ENCODE results near the gene AP1G2. TPM values are rescaled to one million over a fixed set of nuclear protein-coding genes. Genes with fewer than 3 reads are reported as not detected.

The AP1G2 gene
- total RNA-seq, 1 donor from 2014 or later: 93.4 TPM

DNA sequence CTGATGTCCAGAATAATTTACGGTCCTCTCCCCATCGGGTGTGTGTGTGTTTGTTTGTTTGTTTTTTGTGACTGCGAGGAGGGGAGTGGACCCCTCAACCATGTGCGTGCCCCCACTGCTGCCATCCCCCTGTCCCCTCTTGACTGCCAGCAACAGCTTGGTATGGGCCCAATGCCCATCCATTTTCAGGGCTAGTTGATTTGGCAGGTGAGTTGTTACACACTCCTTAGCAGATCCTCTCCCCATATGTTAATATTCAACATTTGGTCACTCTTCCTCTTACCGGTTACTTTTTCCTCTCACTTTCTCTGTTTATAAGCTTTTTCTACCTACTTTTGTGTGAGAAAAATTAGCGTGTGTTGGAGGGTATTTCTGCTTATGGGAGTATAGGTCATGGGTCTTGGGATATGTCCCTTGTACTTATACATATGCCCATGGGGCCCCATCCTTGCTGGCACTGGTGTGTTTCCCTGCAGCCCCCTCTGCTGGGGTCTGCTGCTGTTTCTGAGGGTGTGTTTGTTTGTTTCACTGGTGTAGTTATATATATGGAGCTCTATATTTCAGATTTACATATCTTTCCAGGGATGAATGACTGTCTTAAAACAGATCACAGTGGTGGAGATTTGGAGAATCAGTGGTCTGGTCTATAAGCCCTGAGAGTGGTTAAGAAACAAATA, 49.8 kb downstream of the AP1G2 start:
- Histone ChIP-seq H3K4me3 (ENCODE audit: low read depth, low read length) (no peak overlapping the region), H3K36me3 (ENCODE audit: control insufficient read depth, insufficient read depth, low read length) (no peaks in the 10 kb centered on the region), H3K27me3 (ENCODE audit: control insufficient read depth, insufficient read depth, low read length) (no peaks in the 10 kb centered on the region)
- no peak for DNase-seq (ENCODE audit: low read depth)
- TF ChIP-seq, protein P1, sequence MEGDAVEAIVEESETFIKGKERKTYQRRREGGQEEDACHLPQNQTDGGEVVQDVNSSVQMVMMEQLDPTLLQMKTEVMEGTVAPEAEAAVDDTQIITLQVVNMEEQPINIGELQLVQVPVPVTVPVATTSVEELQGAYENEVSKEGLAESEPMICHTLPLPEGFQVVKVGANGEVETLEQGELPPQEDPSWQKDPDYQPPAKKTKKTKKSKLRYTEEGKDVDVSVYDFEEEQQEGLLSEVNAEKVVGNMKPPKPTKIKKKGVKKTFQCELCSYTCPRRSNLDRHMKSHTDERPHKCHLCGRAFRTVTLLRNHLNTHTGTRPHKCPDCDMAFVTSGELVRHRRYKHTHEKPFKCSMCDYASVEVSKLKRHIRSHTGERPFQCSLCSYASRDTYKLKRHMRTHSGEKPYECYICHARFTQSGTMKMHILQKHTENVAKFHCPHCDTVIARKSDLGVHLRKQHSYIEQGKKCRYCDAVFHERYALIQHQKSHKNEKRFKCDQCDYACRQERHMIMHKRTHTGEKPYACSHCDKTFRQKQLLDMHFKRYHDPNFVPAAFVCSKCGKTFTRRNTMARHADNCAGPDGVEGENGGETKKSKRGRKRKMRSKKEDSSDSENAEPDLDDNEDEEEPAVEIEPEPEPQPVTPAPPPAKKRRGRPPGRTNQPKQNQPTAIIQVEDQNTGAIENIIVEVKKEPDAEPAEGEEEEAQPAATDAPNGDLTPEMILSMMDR (IDR thresholded peaks at IDR 0.05; ENCODE audit: insufficient read depth, low read length, poor library complexity, severe bottlenecking): no peak

DNA sequence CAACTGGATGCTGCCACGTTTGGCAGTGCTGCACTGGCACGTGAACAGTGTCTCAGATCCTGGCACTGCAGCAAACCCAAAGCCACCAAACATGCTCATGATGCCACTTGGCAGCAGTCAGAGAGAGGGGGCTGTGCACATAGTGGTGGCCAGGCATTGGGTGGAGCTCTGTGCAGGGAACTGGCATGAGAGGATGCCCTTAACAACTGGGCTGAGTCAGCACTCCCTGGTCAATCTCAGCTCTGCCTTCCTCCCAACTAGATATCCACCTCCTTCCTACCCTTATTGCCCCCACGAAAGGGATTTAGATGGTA, 53.0 kb downstream of the AP1G2 start:
- TF ChIP-seq, protein P1 (IDR thresholded peaks at IDR 0.05; ENCODE audit: insufficient read depth, low read length, poor library complexity, severe bottlenecking): no peak
- DNase-seq (ENCODE audit: low read depth): no peak
- no peaks in the 10 kb centered on the region for H3K27me3 ChIP-seq (ENCODE audit: control insufficient read depth, insufficient read depth, low read length)
- no peak overlapping the region for H3K4me3 ChIP-seq (ENCODE audit: low read depth, low read length)
- H3K36me3 ChIP-seq (ENCODE audit: control insufficient read depth, insufficient read depth, low read length): no peaks in the 10 kb centered on the region

DNA sequence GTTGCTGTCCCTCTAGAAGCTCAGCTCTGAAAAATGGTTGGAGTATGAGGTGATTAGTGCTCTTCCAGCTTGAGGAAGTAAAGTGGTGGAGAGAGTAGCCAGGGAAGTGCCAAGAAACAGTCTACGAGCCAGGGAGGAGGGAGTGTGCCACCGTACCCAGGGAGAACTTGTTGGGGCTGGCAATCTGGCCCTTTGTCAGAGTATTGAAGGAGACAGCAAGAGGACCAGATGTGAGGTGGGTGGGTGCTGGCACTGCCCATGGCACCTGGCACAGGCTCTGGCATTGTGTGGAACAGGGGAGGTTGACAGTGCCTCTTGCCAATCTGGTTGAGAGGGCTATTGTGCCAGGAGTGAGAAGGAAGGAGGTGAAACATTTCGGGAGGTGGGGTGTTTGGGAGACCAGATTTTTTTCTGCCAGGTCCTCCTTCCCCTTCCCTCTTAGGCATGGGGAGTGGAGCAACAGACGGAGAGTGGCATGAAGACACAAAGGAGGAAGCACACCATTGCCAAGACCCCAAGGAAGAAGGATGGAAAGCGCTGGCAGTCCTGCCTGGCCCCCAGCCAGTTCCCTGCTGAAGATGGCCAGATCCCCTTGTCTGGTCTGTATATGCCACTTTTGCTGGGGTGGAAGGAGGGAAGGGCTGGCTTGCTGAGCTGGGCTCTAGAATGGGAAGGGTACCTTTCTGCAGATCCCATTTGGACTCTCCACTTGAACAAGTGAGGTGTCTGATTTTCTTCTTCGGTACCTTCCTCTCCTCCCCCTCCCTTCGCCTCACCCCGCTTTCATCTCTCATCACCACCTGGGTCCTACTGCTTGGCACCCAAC, 53.6 kb downstream of the AP1G2 start:
- no peaks in the 10 kb centered on the region for H3K27me3 ChIP-seq (ENCODE audit: control insufficient read depth, insufficient read depth, low read length)
- no peaks in the 10 kb centered on the region for H3K36me3 ChIP-seq (ENCODE audit: control insufficient read depth, insufficient read depth, low read length)
- no peak overlapping the region for H3K4me3 ChIP-seq (ENCODE audit: low read depth, low read length)
- TF ChIP-seq, protein P1 (IDR thresholded peaks at IDR 0.05; ENCODE audit: insufficient read depth, low read length, poor library complexity, severe bottlenecking): no peak
- no peak for DNase-seq (ENCODE audit: low read depth)

DNA sequence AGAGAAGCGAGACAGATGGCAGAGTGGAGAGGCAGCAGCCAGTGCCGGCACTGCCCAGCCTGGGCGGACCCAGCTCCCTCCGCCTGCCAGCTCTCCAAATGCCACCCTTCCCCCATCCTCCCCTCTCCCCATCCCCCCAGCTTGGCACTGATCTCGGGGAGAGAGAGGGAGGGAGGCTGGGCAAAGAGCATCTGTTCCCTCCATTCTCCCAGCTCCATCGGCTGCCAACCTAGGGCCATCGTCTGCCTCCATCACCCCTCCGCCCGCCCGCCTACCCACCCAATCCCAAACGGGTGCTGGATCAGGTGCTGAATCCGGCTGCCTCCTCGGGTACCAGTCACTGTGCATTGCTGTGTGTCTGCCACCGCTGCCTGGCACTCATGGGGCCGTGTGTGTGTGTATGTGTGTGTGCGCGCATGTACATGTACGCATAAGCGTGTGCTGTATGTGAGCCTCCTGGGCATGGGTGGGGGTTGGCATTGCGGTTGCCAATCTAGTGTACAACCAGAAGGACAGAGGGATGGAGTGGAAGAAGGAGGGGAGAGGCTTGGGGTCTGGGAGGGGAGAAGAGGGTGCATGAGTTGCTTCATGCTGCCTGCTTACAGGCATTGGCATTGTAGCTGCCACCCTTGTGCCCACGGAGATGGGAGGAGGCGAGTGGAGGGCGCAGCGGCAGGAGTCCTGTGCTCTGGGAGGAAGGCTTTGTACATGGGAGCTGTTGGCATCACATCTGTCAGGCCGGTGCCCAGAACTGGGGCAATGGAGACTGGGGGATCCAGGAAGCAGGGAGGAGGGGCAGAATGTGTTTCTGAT, 54.4 kb downstream of the AP1G2 start:
- TF ChIP-seq, protein P1 (IDR thresholded peaks at IDR 0.05; ENCODE audit: insufficient read depth, low read length, poor library complexity, severe bottlenecking): no peak
- no peaks in the 10 kb centered on the region for H3K27me3 ChIP-seq (ENCODE audit: control insufficient read depth, insufficient read depth, low read length)
- H3K4me3 ChIP-seq (ENCODE audit: low read depth, low read length): no peak overlapping the region
- no peaks in the 10 kb centered on the region for H3K36me3 ChIP-seq (ENCODE audit: control insufficient read depth, insufficient read depth, low read length)
- no peak for DNase-seq (ENCODE audit: low read depth)

DNA sequence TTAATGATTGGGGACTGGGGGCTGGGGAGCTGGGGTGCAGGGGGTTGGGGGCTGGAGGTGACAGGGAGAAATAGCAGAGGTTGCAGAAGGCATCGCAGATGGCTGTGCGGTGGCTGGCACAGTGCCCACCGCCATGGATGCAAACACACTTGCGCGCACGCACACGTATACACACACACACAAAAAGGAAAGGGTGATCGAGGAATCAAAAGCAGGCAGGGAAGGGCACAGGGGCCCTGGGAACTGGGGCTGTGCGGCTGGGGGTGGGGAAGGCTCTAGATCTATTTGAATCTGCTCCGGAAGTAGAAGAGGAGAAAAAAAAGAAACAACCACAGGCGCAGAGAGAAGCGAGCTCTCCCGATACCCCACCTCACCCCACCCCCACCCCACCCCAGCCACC, 55.4 kb downstream of the AP1G2 start:
- no peaks in the 10 kb centered on the region for H3K27me3 ChIP-seq (ENCODE audit: control insufficient read depth, insufficient read depth, low read length)
- H3K36me3 ChIP-seq (ENCODE audit: control insufficient read depth, insufficient read depth, low read length): no peaks in the 10 kb centered on the region
- DNase-seq (ENCODE audit: low read depth): no peak
- H3K4me3 ChIP-seq (ENCODE audit: low read depth, low read length): no peak overlapping the region
- TF ChIP-seq, protein P1 (IDR thresholded peaks at IDR 0.05; ENCODE audit: insufficient read depth, low read length, poor library complexity, severe bottlenecking): no peak

Other genes starting within 250 kb of the AP1G2 start
- 61.4 and 70.7 TPM in 2 replicates for gene PABPN1, start 246.3 kb downstream of the AP1G2 start, total RNA-seq
- gene SLC22A17, start 214.9 kb downstream of the AP1G2 start, total RNA-seq: 7.8 and 13.1 TPM in 2 replicates
- gene EFS, start 202.6 kb downstream of the AP1G2 start, total RNA-seq: 10.8 and 15.4 TPM in 2 replicates
- gene IL25, start 195.0 kb downstream of the AP1G2 start, total RNA-seq: not detected in 2 replicates
- not detected in 2 replicates for gene CMTM5, start 190.7 kb downstream of the AP1G2 start, total RNA-seq
- not detected in 2 replicates for gene MYH6, start 159.5 kb downstream of the AP1G2 start, total RNA-seq
- not detected in 2 replicates for gene MYH7, start 132.1 kb downstream of the AP1G2 start, total RNA-seq
- 43.4 and 48.1 TPM in 2 replicates for gene NGDN, start 98.1 kb downstream of the AP1G2 start, total RNA-seq
- 2.3 and 2.6 TPM in 2 replicates for gene ZFHX2, start 16.0 kb downstream of the AP1G2 start, total RNA-seq
- 5.7 and 8.5 TPM in 2 replicates for gene THTPA, start 11.5 kb downstream of the AP1G2 start, total RNA-seq
- gene JPH4, start 11.0 kb upstream of the AP1G2 start, total RNA-seq: 1.0 and 1.1 TPM in 2 replicates
- gene DHRS2, start 68.6 kb upstream of the AP1G2 start, total RNA-seq: 3.6 and 5.8 TPM in 2 replicates